Right lobe of liver (tissue), 6 donors: ENCODE data around the gene ZNF341. TPM values are rescaled to one million over a fixed set of nuclear protein-coding genes. Genes with fewer than 3 reads are reported as not detected.

Source experiments
- ATAC-seq, 4 donors: fragments of 200-7000 bp; cut with Tn5 transposase; one replicate each; pipeline ENCODE4 v1.9.1; 2020; ENCODE audit warnings: mild to moderate bottlenecking in 4 of 4, moderate library complexity in 4 of 4
- DNase-seq, 3 donors: peaks; one replicate each; pipeline ENCODE4 v3.0.0-alpha.2; 2020
- H3K27ac ChIP-seq, 3 donors: fragments of 200-600 bp; one replicate each; pipeline ENCODE4 v1.8.0; 2022
- H3K27me3 ChIP-seq, 2 donors: fragments of 200-600 bp; one replicate each; pipeline ENCODE4 v1.8.0; 2022
- H3K36me3 ChIP-seq, 4 donors: fragments of 200-600 bp; sonication (generic) in 1 of 4; one replicate each; pipeline versions ENCODE4 v1.5.1 to v1.8.0; 2017 to 2022; ENCODE audit warnings: control low read depth in 1 of 4
- H3K4me1 ChIP-seq, 4 donors: fragments of 200-600 bp; sonication (generic) in 1 of 4; one replicate each; pipeline versions ENCODE4 v1.5.1 to v1.8.0; 2017 to 2022; ENCODE audit warnings: control low read depth in 1 of 4
- H3K4me3 ChIP-seq, 3 donors: fragments of 200-600 bp; one replicate each; pipeline ENCODE4 v1.8.0; 2022
- H3K9me3 ChIP-seq, 4 donors: fragments of 200-600 bp; sonication (generic) in 1 of 4; one replicate each; pipeline versions ENCODE4 v1.5.1 to v1.8.0; 2017 to 2022; ENCODE audit warnings: control low read depth in 1 of 4
- POLR2A ChIP-seq: fragments of 450-650 bp; IDR thresholded peaks from one replicate; pipeline ENCODE4 v1.6.1; 2017; ENCODE audit warnings: antibody characterized with exemption, mild to moderate bottlenecking
- WGBS: methylation state at CpG from one replicate; pipeline ENCODE4 v1.1.6; 2018; ENCODE audit warnings: low coverage, low lambda C conversion rate; ENCODE audit not compliant: insufficient coverage; ENCODE audit errors: missing lambda C conversion rate; 5-methylcytosine and 5-hydroxymethylcytosine counted together
- intact Hi-C, 2 donors: fragments of 100-400 bp; cut with DNase I; formaldehyde crosslinking; loops; one replicate each; pipeline versions ENCODE4 v1.11.2 to v1.14.1; 2022
- total RNA-seq, 6 experiments: library from RNA; depleted of rRNA in 2 of 6; stranded (reverse); fragments of >200 nt in 2 of 6; fragmentation: NEBNext Ultra II Directional in 3 of 6; extraction: Animal tissue kit (Norgen Biotek cat#: 25700) in 3 of 6; gene quantifications; one replicate each; pipeline versions ENCODE4 v1.1.0 to v1.2.4, GENCODE V29; 2016 to 2023
- TF ChIP-seq, protein P1 (sequence below), 4 donors: fragments of 200-600 bp in 3 of 4; fragments of 450-650 bp in 1 of 4; IDR thresholded peaks; one replicate each; pipeline versions ENCODE4 v1.5.1 to v1.8.0; 2016 to 2022; ENCODE audit warnings: antibody characterized with exemption in 4 of 4, mild to moderate bottlenecking in 2 of 4
- donor health status: DM: no; HTN: yes; CAD: no.
- donor health status: DM: no; HTN: no; CAD: no.
- donor health status: DM: no; HTN: no; CAD: no.
- donor health status: DM: no; HTN: yes; CAD: no.
- donor health status: DM: no; HTN: yes; CAD: no.

ZNF341 gene
- total RNA-seq, 6 experiments from 2014 or later: 0.99 to 2.0 (median 1.6) TPM

DNA sequence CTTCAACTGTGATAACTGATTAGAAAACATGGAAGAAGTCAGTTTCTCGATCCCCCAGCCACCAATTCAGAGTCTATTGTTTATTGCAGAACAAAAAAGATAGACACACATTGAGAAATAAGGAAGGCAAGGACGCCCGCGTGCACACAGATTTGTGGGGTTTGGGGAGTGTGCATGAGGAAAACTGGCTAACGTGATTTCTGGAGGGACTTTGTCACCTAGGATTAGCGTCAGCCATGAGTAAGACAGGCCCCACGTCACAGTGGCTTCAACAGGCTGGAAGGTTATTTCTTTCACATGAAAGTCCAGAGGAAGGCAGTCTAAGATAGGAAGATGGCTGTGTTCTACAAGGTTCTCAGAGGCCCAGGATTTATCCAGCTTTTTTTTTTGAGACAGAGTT is 7.7 kb downstream of the ZNF341 start:
- no peaks in the 10 kb centered on the region for H3K27me3 ChIP-seq
- no peak for DNase-seq
- H3K4me3 ChIP-seq: no peak overlapping the region
- no peak overlapping the region for H3K27ac ChIP-seq
- intact Hi-C loops: no loop called here
- ATAC-seq: no peak
- H3K4me1 ChIP-seq: no peaks in the 10 kb centered on the region
- WGBS: 89% methylated on average over 7 of the region's 7 CpGs
- peaks cover 0 to 12% (median 0%) of the 10 kb centered on the region in 4 donors for H3K9me3 ChIP-seq
- TF ChIP-seq, protein P1, sequence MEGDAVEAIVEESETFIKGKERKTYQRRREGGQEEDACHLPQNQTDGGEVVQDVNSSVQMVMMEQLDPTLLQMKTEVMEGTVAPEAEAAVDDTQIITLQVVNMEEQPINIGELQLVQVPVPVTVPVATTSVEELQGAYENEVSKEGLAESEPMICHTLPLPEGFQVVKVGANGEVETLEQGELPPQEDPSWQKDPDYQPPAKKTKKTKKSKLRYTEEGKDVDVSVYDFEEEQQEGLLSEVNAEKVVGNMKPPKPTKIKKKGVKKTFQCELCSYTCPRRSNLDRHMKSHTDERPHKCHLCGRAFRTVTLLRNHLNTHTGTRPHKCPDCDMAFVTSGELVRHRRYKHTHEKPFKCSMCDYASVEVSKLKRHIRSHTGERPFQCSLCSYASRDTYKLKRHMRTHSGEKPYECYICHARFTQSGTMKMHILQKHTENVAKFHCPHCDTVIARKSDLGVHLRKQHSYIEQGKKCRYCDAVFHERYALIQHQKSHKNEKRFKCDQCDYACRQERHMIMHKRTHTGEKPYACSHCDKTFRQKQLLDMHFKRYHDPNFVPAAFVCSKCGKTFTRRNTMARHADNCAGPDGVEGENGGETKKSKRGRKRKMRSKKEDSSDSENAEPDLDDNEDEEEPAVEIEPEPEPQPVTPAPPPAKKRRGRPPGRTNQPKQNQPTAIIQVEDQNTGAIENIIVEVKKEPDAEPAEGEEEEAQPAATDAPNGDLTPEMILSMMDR (IDR thresholded peaks at IDR 0.05): no peak
- no peak for TF ChIP-seq POLR2A
- H3K36me3 ChIP-seq: no peaks in the 10 kb centered on the region

DNA sequence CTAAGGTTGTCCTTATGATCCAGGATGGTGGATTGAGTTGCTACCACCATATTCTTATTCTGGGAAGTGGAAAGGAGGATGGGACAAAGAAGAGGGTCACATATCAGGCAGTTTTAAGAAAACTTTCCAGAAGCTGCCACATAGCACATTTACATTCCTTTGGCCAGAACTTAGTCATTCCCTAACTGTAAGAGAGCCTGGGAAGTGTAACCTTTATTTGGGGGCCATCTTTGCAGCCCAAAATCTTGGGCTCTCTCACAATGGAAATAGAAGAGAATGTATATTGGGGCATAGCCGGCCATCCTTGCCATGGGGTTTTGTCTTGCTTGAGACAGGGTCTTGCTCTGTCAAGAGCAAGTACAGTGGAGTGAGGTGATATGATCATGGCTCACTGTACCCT is 8.4 kb downstream of the ZNF341 start:
- WGBS: no CpG with 5 or more reads among the region's 1 CpG
- H3K36me3 ChIP-seq: no peaks in the 10 kb centered on the region
- DNase-seq: no peak
- peaks cover 0 to 12% (median 0%) of the 10 kb centered on the region in 4 donors for H3K9me3 ChIP-seq
- no peaks in the 10 kb centered on the region for H3K27me3 ChIP-seq
- no peak overlapping the region for H3K27ac ChIP-seq
- no peak for TF ChIP-seq POLR2A
- TF ChIP-seq, protein P1 (IDR thresholded peaks at IDR 0.05): no peak
- intact Hi-C loops: no loop called here
- no peak for ATAC-seq
- H3K4me1 ChIP-seq: no peaks in the 10 kb centered on the region
- H3K4me3 ChIP-seq: no peak overlapping the region

DNA sequence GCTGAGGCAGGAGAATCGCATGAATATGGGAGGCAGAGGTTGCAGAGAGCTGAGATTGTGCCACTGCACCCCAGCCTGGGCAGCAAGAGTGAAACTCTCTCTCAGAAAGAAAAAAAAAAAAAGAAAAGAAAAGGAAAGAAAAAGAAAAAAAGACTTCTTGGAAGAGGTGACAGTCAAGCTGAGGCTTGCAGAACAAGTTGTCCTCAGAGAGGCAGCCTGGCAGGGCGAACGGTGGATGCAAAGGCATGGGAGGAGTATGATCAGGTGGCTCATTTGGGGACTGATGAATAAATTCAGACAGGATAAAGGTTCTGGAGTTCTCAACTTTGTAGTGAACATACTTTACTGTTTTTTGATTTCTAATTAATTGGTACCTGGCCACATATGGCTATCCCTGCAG is 12.4 kb downstream of the ZNF341 start:
- H3K4me1 ChIP-seq: no peaks in the 10 kb centered on the region
- H3K27ac ChIP-seq: no peak overlapping the region
- no peaks in the 10 kb centered on the region for H3K36me3 ChIP-seq
- no peaks in the 10 kb centered on the region for H3K27me3 ChIP-seq
- DNase-seq (no peak), ATAC-seq (no peak)
- WGBS: 100% methylated on average over 2 of the region's 3 CpGs
- no peak overlapping the region for H3K4me3 ChIP-seq
- intact Hi-C loops: no loop called here
- TF ChIP-seq, protein P1 (IDR thresholded peaks at IDR 0.05): no peak
- TF ChIP-seq POLR2A: no peak
- H3K9me3 ChIP-seq: no peaks in the 10 kb centered on the region

DNA sequence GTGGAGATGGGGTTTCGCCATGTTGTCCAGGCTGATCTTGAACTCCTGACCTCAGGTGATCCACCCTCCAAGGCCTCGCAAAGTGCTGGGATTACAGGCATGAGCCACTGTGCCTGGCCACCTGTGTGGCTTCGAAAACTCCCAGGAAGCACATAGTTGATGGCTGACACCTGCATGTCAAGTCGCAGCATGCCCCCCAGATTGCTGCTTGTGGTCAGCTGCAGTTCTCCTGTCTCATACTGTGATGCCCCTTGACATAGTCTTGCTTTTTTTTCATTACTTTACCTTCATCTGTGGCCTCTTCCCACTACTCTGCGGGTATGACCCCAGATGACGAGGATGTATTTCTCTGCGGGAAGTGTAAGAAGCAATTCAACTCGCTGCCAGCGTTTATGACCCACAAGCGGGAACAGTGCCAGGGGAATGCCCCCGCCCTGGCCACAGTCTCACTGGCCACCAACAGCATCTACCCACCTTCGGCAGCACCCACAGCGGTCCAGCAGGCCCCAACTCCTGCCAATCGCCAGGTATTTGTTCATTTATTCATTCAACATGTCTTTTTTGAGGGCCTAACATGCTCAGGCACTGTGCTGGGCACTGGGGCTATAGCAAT is 13.1 kb downstream of the ZNF341 start:
- ATAC-seq (no peak), DNase-seq (no peak)
- Histone ChIP-seq H3K9me3 (no peaks in the 10 kb centered on the region), H3K4me1 (no peaks in the 10 kb centered on the region), H3K27ac (no peak overlapping the region), H3K27me3 (no peaks in the 10 kb centered on the region), H3K4me3 (no peak overlapping the region), H3K36me3 (no peaks in the 10 kb centered on the region)
- intact Hi-C loops: no loop called here
- WGBS: 90% methylated on average over 12 of the region's 14 CpGs
- TF ChIP-seq, protein P1 (IDR thresholded peaks at IDR 0.05): no peak
